Vagina (tissue), 2 donors: ENCODE data around the gene DDX21. TPM values are rescaled to one million over a fixed set of nuclear protein-coding genes. Genes with fewer than 3 reads are reported as not detected.

ENCODE experiments used
- DNase-seq, 2 donors: peaks; one replicate each; pipeline ENCODE4 v3.0.0-alpha.2; 2017; ENCODE audit errors: extremely low spot score in 2 of 2
- H3K27ac ChIP-seq: fragments of 200-600 bp; sonication (generic); one replicate; pipeline ENCODE4 v1.5.1; 2019
- H3K27me3 ChIP-seq: fragments of 200-600 bp; sonication (generic); one replicate; pipeline ENCODE4 v1.5.1; 2019
- H3K36me3 ChIP-seq, 2 donors: fragments of 200-600 bp; sonication (generic); one replicate each; pipeline ENCODE4 v1.5.1; 2017 to 2019
- H3K4me1 ChIP-seq: fragments of 200-600 bp; sonication (generic); one replicate; pipeline ENCODE4 v1.5.1; 2019
- H3K4me3 ChIP-seq, 2 donors: fragments of 200-600 bp; sonication (generic); 1 replicate in 1 of 2; 2 replicates in 1 of 2; pipeline ENCODE4 v1.5.1; 2016 to 2019
- H3K9me3 ChIP-seq: fragments of 200-600 bp; sonication (generic); one replicate; pipeline ENCODE4 v1.5.1; 2019
- POLR2A ChIP-seq, 2 donors: fragments of 450-650 bp; IDR thresholded peaks; one replicate each; pipeline ENCODE4 v1.6.1; 2017; ENCODE audit warnings: antibody characterized with exemption in 2 of 2, mild to moderate bottlenecking in 2 of 2, moderate library complexity in 2 of 2
- POLR2AphosphoS5 ChIP-seq, 2 donors: sonication (generic); formaldehyde crosslinking; IDR thresholded peaks; one replicate each; pipeline ENCODE4 v1.9.0; 2017; ENCODE audit warnings: antibody characterized with exemption in 2 of 2, mild to moderate bottlenecking in 2 of 2, low read depth in 1 of 2; ENCODE audit not compliant: insufficient read depth in 1 of 2
- intact Hi-C: fragments of 100-400 bp; cut with DNase I; formaldehyde crosslinking; loops from one replicate; pipeline ENCODE4 v1.15.1; 2023
- total RNA-seq: library from RNA; depleted of rRNA; stranded (reverse); fragments of >200 nt; gene quantifications from one replicate; pipeline ENCODE4 v1.2.3, GENCODE V29; 2016
- TF ChIP-seq, protein P1 (sequence below), 3 experiments: fragments of 450-650 bp in 2 of 3; fragments of 200-600 bp in 1 of 3; sonication (generic) in 1 of 3; IDR thresholded peaks; one replicate each; pipeline ENCODE4 v1.5.1; 2017 to 2019; ENCODE audit warnings: antibody characterized with exemption in 3 of 3, mild to moderate bottlenecking in 2 of 3, moderate library complexity in 2 of 3

The DDX21 gene
- total RNA-seq, 1 donor from 2014 or later: 44.7 TPM

DNA sequence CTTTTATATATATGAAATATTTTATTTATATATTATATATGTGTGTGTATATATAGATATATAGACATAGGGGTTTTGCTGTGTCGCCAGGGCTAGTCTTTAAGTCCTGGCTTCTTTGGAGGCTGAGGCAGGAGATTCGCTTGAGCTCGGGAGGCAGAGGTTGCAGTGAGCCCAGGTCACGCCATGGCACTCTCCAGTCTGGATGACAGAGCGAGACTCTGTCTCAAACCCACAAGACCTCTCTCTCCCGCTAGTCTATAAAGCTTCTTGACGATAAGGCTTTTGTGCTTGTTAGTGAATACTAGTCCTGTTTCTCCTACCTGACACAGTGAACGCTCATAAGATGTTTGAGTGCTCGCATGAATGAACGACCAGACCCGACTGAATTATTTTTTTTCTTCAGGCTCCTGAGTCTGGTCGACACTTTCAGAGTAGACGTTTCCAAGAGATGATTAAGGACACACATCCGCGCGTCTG is 577 bp upstream of the DDX21 start:
- H3K27me3 ChIP-seq: no peaks in the 10 kb centered on the region
- H3K27ac ChIP-seq: peak overlapping the region; percentile 70
- no peaks in the 10 kb centered on the region for H3K9me3 ChIP-seq
- peaks cover 35% of the 10 kb centered on the region for H3K4me1 ChIP-seq
- no peak for TF ChIP-seq POLR2A (IDR thresholded peaks at IDR 0.05)
- no peak for TF ChIP-seq POLR2AphosphoS5 (IDR thresholded peaks at IDR 0.05; ENCODE audit: insufficient read depth in 1 of 2, low read depth in 1 of 2)
- TF ChIP-seq, protein P1, sequence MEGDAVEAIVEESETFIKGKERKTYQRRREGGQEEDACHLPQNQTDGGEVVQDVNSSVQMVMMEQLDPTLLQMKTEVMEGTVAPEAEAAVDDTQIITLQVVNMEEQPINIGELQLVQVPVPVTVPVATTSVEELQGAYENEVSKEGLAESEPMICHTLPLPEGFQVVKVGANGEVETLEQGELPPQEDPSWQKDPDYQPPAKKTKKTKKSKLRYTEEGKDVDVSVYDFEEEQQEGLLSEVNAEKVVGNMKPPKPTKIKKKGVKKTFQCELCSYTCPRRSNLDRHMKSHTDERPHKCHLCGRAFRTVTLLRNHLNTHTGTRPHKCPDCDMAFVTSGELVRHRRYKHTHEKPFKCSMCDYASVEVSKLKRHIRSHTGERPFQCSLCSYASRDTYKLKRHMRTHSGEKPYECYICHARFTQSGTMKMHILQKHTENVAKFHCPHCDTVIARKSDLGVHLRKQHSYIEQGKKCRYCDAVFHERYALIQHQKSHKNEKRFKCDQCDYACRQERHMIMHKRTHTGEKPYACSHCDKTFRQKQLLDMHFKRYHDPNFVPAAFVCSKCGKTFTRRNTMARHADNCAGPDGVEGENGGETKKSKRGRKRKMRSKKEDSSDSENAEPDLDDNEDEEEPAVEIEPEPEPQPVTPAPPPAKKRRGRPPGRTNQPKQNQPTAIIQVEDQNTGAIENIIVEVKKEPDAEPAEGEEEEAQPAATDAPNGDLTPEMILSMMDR (IDR thresholded peaks at IDR 0.05): no peak
- H3K4me3 ChIP-seq: peak overlapping the region; percentile 74 to 85
- H3K36me3 ChIP-seq: peaks cover 0 to 9% of the 10 kb centered on the region in 2 donors
- intact Hi-C loops: no loop called here
- peak in 1 of 2 donors; percentile 88 for DNase-seq

DNA sequence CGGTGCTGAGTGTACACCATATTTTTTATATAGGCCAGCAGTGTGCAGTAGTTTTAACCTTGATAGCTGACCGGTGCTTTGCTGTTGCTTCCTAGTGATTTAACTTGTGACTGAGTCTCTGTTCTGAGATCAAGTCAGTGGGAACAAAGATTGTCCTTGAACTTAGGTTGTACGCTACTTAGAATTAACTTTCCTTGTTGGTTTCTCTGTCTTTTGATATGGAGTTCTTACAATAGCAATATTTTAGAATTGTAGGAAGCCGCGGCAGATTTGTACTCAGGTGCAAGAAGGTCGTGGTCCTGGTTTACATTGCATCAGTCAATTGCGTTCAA is 1.3 kb downstream of the DDX21 start:
- Histone ChIP-seq H3K27ac (peak overlapping the region; percentile 70), H3K36me3 (peaks cover 0 to 24% of the 10 kb centered on the region in 2 donors), H3K4me1 (peaks cover 35% of the 10 kb centered on the region), H3K9me3 (no peaks in the 10 kb centered on the region), H3K4me3 (peak overlapping the region; percentile 74 to 85), H3K27me3 (no peaks in the 10 kb centered on the region)
- no peak for DNase-seq
- TF ChIP-seq POLR2AphosphoS5 (IDR thresholded peaks at IDR 0.05; ENCODE audit: insufficient read depth in 1 of 2, low read depth in 1 of 2) (no peak), POLR2A (IDR thresholded peaks at IDR 0.05) (no peak)
- TF ChIP-seq, protein P1 (IDR thresholded peaks at IDR 0.05): no peak
- intact Hi-C loops: no loop called here

DNA sequence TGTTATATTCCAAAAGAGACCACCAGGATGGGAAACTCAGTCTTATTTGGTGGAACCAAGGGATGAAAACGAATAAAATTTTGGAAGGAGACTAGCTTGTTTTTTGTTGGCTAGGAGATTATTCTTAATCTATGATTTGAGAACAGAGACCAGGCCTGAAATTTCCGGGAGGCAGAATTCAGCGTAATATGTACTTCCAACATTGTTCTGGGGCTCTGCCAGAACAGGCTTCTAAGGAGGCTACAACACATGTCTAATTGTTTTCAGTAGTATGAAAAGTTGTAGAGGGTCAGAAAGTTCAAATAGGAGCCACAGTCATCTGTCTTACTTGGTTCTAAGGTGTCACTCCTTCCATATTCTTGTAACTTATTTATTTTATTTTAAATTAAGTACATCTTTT is 1.7 kb downstream of the DDX21 start:
- no peak for DNase-seq
- no peak overlapping the region for H3K27ac ChIP-seq
- peak overlapping the region in 1 of 2 donors; percentile 74 for H3K4me3 ChIP-seq
- H3K4me1 ChIP-seq: peaks cover 35% of the 10 kb centered on the region
- no peaks in the 10 kb centered on the region for H3K27me3 ChIP-seq
- intact Hi-C loops: no loop called here
- TF ChIP-seq POLR2A (IDR thresholded peaks at IDR 0.05) (no peak), POLR2AphosphoS5 (IDR thresholded peaks at IDR 0.05; ENCODE audit: insufficient read depth in 1 of 2, low read depth in 1 of 2) (no peak)
- TF ChIP-seq, protein P1 (IDR thresholded peaks at IDR 0.05): no peak
- no peaks in the 10 kb centered on the region for H3K9me3 ChIP-seq
- H3K36me3 ChIP-seq: peaks cover 3 to 28% of the 10 kb centered on the region in 2 donors

DNA sequence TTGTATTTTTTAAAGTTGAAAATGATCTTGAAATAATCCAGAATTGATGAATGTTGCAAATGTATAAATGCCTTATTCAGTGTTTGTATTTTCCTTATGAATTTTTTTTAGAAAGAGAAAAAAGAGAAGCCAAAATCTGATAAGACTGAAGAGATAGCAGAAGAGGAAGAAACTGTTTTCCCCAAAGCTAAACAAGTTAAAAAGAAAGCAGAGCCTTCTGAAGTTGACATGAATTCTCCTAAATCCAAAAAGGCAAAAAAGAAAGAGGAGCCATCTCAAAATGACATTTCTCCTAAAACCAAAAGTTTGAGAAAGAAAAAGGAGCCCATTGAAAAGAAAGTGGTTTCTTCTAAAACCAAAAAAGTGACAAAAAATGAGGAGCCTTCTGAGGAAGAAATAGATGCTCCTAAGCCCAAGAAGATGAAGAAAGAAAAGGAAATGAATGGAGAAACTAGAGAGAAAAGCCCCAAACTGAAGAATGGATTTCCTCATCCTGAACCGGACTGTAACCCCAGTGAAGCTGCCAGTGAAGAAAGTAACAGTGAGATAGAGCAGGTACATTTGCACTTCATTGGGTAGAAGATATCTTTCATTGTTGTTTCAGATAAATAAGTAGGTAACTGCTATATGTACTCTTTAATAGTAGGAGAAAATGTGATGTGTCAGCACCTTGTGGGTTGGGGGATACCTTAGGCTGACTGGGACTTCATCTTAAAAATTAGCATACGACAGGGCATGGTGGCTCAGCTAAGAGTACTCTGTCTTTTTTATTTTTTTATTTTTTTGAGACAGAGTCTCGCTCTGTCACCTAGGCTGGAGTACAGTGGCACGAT is 3.9 kb downstream of the DDX21 start:
- Histone ChIP-seq H3K9me3 (no peaks in the 10 kb centered on the region), H3K4me3 (no peak overlapping the region), H3K36me3 (peaks cover 3 to 46% of the 10 kb centered on the region in 2 donors), H3K4me1 (peaks cover 33% of the 10 kb centered on the region), H3K27ac (no peak overlapping the region), H3K27me3 (no peaks in the 10 kb centered on the region)
- TF ChIP-seq, protein P1 (IDR thresholded peaks at IDR 0.05): no peak
- no peak for TF ChIP-seq POLR2AphosphoS5 (IDR thresholded peaks at IDR 0.05; ENCODE audit: insufficient read depth in 1 of 2, low read depth in 1 of 2)
- no peak for TF ChIP-seq POLR2A (IDR thresholded peaks at IDR 0.05)
- DNase-seq: no peak
- intact Hi-C loops: no loop called here

DNA sequence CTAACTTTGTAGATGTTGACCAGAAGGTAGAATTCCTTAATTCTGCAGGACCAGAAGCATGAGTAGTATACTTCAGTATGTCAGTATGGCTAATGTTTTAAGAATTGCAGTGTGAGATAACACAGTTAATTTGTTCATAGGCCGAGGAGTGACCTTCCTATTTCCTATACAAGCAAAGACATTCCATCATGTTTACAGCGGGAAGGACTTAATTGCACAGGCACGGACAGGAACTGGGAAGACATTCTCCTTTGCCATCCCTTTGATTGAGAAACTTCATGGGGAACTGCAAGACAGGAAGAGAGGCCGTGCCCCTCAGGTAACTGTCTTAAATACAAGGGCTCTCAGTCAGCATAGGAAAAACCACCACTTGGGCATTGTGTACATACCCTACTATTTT is 7.2 kb downstream of the DDX21 start:
- intact Hi-C loops: no loop called here
- DNase-seq: no peak
- Histone ChIP-seq H3K27me3 (no peaks in the 10 kb centered on the region), H3K4me3 (no peak overlapping the region), H3K27ac (no peak overlapping the region), H3K4me1 (peaks cover 11% of the 10 kb centered on the region), H3K9me3 (no peaks in the 10 kb centered on the region), H3K36me3 (peaks cover 3 to 72% of the 10 kb centered on the region in 2 donors)
- no peak for TF ChIP-seq POLR2A (IDR thresholded peaks at IDR 0.05)
- TF ChIP-seq, protein P1 (IDR thresholded peaks at IDR 0.05): no peak
- no peak for TF ChIP-seq POLR2AphosphoS5 (IDR thresholded peaks at IDR 0.05; ENCODE audit: insufficient read depth in 1 of 2, low read depth in 1 of 2)
